HCT116 (cell line): ENCODE measurements around the gene LRCH4. TPM values are rescaled to one million over a fixed set of nuclear protein-coding genes. Genes with fewer than 3 reads are reported as not detected.

ENCODE experiments used
- ATAC-seq: fragments of 200-7000 bp; cut with Tn5 transposase; 2 replicates; pipeline ENCODE4 v1.9.1; 2020; ENCODE audit warnings: mild to moderate bottlenecking, moderate library complexity
- BruUV-seq: library from RNA; stranded (reverse); fragments of 400-500 nt; replicated peaks from 2 replicates; lab custom pipeline; 2021; lab: Mats Ljungman, UMichigan
- CTCF ChIA-PET: fragments of 300-600 bp; sonication (Branson Sonifier 250); formaldehyde crosslinking; loops from one replicate; lab custom pipeline; 2021; ENCODE audit warnings: antibody characterized with exemption; lab: Charles Lee
- POLR2A ChIA-PET: fragments of 300-600, 350-600 bp; sonication (Branson Sonifier 250); formaldehyde crosslinking; loops from one replicate; lab custom pipeline; 2021; ENCODE audit warnings: antibody characterized with exemption; lab: Charles Lee
- RAD21 ChIA-PET, 2 experiments: fragments of 300-600 bp; sonication (Branson Sonifier 250); formaldehyde crosslinking; loops; one replicate each; lab custom pipeline; 2023; ENCODE audit warnings: low total read pairs in 2 of 2; ENCODE audit not compliant: uncharacterized antibody in 2 of 2, unreplicated experiment in 2 of 2, low non-redundant PET in 1 of 2; lab: Charles Lee
- DNase-seq: peaks from one replicate; pipeline ENCODE4 v3.0.0-alpha.2; 2010; ENCODE audit warnings: low read depth, low spot score
- H2AFZ ChIP-seq: fragments of 200-600 bp; shearing (Covaris generic), sonication (generic); 2 replicates; pipeline ENCODE4 v1.6.1; 2017; ENCODE audit warnings: low read depth, mixed run types, mixed read lengths, antibody characterized with exemption, low read length; ENCODE audit not compliant: poor library complexity, severe bottlenecking
- H3K27ac ChIP-seq: 2 replicates; pipeline ENCODE4 v1.5.1; 2012; ENCODE audit warnings: low read depth, low read length
- H3K27me3 ChIP-seq: fragments of 200-600 bp; sonication (generic); 2 replicates; pipeline ENCODE4 v1.6.1; 2016; ENCODE audit warnings: mixed run types, low read length, mixed read lengths; ENCODE audit not compliant: insufficient read depth
- H3K36me3 ChIP-seq, 2 experiments: fragments of 200-500 bp in 1 of 2; fragments of 200-600 bp in 1 of 2; sonication (Bioruptor generic) in 1 of 2; sonication (generic) in 1 of 2; 2 replicates each; pipeline versions ENCODE4 v1.5.1 to v1.6.1; 2014 to 2016; ENCODE audit warnings: low read length in 2 of 2, inconsistent platforms in 1 of 2, mixed read lengths in 1 of 2, mixed run types in 1 of 2; ENCODE audit not compliant: insufficient read depth in 2 of 2, control insufficient read depth in 1 of 2
- H3K4me1 ChIP-seq, 2 experiments: fragments of 200-600 bp in 1 of 2; sonication (generic) in 1 of 2; 2 replicates each; pipeline versions ENCODE4 v1.5.1 to v1.6.1; 2012 to 2017; ENCODE audit warnings: low read length in 2 of 2, inconsistent platforms in 1 of 2, mild to moderate bottlenecking in 1 of 2, mixed read lengths in 1 of 2, mixed run types in 1 of 2, moderate library complexity in 1 of 2; ENCODE audit not compliant: insufficient read depth in 2 of 2, control insufficient read depth in 1 of 2
- H3K4me2 ChIP-seq: fragments of 200-600 bp; sonication (generic); 2 replicates; pipeline ENCODE4 v1.6.1; 2017; ENCODE audit warnings: mixed run types, low read length, mixed read lengths
- H3K4me3 ChIP-seq, 2 experiments: fragments of 200-600 bp in 1 of 2; sonication (generic) in 1 of 2; replicated peaks in 1 of 2; 2 replicates each; pipeline ENCODE4 v1.5.1; 2011 to 2016; ENCODE audit warnings: low read length in 2 of 2, control low read depth in 1 of 2, low read depth in 1 of 2, mild to moderate bottlenecking in 1 of 2, mixed read lengths in 1 of 2, mixed run types in 1 of 2
- H3K79me2 ChIP-seq: fragments of 200-600 bp; sonication (generic); 2 replicates; pipeline ENCODE4 v1.6.1; 2017; ENCODE audit warnings: mild to moderate bottlenecking, mixed run types, low read length, moderate library complexity, mixed read lengths; ENCODE audit not compliant: insufficient read depth
- H3K9ac ChIP-seq: fragments of 200-600 bp; sonication (generic); 2 replicates; pipeline ENCODE4 v1.6.1; 2016; ENCODE audit warnings: low read length, mixed read lengths
- H3K9me2 ChIP-seq: fragments of 200-600 bp; sonication (generic), shearing (Covaris generic); 2 replicates; pipeline ENCODE4 v1.6.1; 2017; ENCODE audit warnings: mixed run types, mild to moderate bottlenecking, moderate library complexity; ENCODE audit not compliant: insufficient read depth
- H3K9me3 ChIP-seq, 2 experiments: fragments of 200-500 bp in 1 of 2; fragments of 200-600 bp in 1 of 2; sonication (Bioruptor generic) in 1 of 2; sonication (generic) in 1 of 2; 2 replicates each; pipeline ENCODE4 v1.6.1; 2014 to 2017; ENCODE audit warnings: low read length in 2 of 2, mixed read lengths in 2 of 2, inconsistent platforms in 1 of 2, low read depth in 1 of 2, mild to moderate bottlenecking in 1 of 2, mixed run types in 1 of 2, moderate library complexity in 1 of 2; ENCODE audit not compliant: control insufficient read depth in 1 of 2, insufficient read depth in 1 of 2
- H4K20me1 ChIP-seq: fragments of 200-600 bp; sonication (generic), shearing (Covaris generic); 2 replicates; pipeline ENCODE4 v1.6.1; 2017; ENCODE audit warnings: mixed run types, mild to moderate bottlenecking, moderate library complexity; ENCODE audit not compliant: insufficient read depth
- ELF1 ChIP-seq: IDR thresholded peaks from 2 replicates; pipeline ENCODE4 v1.6.1; 2012; ENCODE audit warnings: low read depth, borderline replicate concordance
- REST ChIP-seq: IDR thresholded peaks from 2 replicates; pipeline ENCODE4 v1.6.1; 2012; ENCODE audit warnings: low read depth
- SIN3A ChIP-seq: IDR thresholded peaks from 2 replicates; pipeline ENCODE4 v1.6.1; 2012; ENCODE audit warnings: low read depth
- SRF ChIP-seq: IDR thresholded peaks from 2 replicates; pipeline ENCODE4 v1.6.1; 2012; ENCODE audit warnings: low read depth
- intact Hi-C: fragments of 100-400 bp; cut with micrococcal nuclease; formaldehyde crosslinking; loops from 2 replicates; pipeline ENCODE4 v1.10.0; 2022
- total RNA-seq: library from RNA; stranded (reverse); gene quantifications from one replicate; pipeline ENCODE4 v1.2.1, GENCODE V29; 2021; ENCODE audit not compliant: unreplicated experiment
- TF ChIP-seq, protein P1 (sequence below), 3 experiments: fragments of 200-600 bp in 1 of 3; sonication (generic) in 1 of 3; IDR thresholded peaks in 2 of 3; conservative IDR thresholded peaks in 1 of 3; 2 replicates each; pipeline ENCODE4 v1.5.1; 2012 to 2017; ENCODE audit warnings: low read depth in 2 of 3, low read length in 2 of 3, antibody characterized with exemption in 1 of 3, borderline replicate concordance in 1 of 3, control low read depth in 1 of 3, mild to moderate bottlenecking in 1 of 3, mixed read lengths in 1 of 3, mixed run types in 1 of 3, moderate library complexity in 1 of 3; ENCODE audit not compliant: insufficient read depth in 1 of 3

LRCH4 gene
- total RNA-seq, 1 experiment from 2014 or later = 47.9 TPM

GRCh38 chr7:100573691-100574361 is 12.1 kb downstream of the LRCH4 start, which contains the start of gene SAP25:
Gene SAP25, minus strand, starts transcription at chr7:100573900. Its CDS starts 158 bp downstream, at chr7:100573742.
- no peaks in the 10 kb centered on the region for H3K27me3 ChIP-seq
- no peaks in the 10 kb centered on the region for H3K79me2 ChIP-seq
- DNase-seq (no peak), ATAC-seq (no peak)
- no peak within 1 kb of the TSS; the same call in 1 of the 2 replicates for H3K27ac ChIP-seq
- H3K4me1 ChIP-seq = peaks cover 17 to 33% of the 10 kb centered on the region in 2 experiments
- CTCF ChIA-PET = no interaction called here
- intact Hi-C loops = no loop called here
- no peaks in the 10 kb centered on the region for H3K9me2 ChIP-seq
- no peak within 1 kb of the TSS for H3K4me2 ChIP-seq
- RAD21 ChIA-PET = no interaction called here
- BruUV-seq = no TSS peak
- H3K9ac ChIP-seq = no peak within 1 kb of the TSS
- H3K9me3 ChIP-seq = no peaks in the 10 kb centered on the region
- H4K20me1 ChIP-seq = no peaks in the 10 kb centered on the region
- H2AFZ ChIP-seq = no peak within 1 kb of the TSS
- POLR2A ChIA-PET = no interaction called here
- H3K36me3 ChIP-seq = peaks cover 0 to 2% of the 10 kb centered on the region in 2 experiments; a peak in 1 of 4 replicates
- H3K4me3 ChIP-seq = no peak within 1 kb of the TSS
- no peak for TF ChIP-seq SRF
- TF ChIP-seq REST = no peak
- TF ChIP-seq, protein P1, sequence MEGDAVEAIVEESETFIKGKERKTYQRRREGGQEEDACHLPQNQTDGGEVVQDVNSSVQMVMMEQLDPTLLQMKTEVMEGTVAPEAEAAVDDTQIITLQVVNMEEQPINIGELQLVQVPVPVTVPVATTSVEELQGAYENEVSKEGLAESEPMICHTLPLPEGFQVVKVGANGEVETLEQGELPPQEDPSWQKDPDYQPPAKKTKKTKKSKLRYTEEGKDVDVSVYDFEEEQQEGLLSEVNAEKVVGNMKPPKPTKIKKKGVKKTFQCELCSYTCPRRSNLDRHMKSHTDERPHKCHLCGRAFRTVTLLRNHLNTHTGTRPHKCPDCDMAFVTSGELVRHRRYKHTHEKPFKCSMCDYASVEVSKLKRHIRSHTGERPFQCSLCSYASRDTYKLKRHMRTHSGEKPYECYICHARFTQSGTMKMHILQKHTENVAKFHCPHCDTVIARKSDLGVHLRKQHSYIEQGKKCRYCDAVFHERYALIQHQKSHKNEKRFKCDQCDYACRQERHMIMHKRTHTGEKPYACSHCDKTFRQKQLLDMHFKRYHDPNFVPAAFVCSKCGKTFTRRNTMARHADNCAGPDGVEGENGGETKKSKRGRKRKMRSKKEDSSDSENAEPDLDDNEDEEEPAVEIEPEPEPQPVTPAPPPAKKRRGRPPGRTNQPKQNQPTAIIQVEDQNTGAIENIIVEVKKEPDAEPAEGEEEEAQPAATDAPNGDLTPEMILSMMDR (IDR thresholded peaks at IDR 0.05 in 2 of 3, conservative IDR thresholded peaks at IDR 0.05 in 1 of 3; ENCODE audit: borderline replicate concordance in 1 of 3, insufficient read depth in 1 of 3, low read depth in 2 of 3, low read length in 2 of 3) = peak in 1 of 3 experiments; percentile 18; a peak in 1 of 6 replicates
- TF ChIP-seq SIN3A = no peak
- no peak for TF ChIP-seq ELF1
- TF ChIP-seq, all 23 proteins: peak for 1
